Vagina (tissue), 2 donors: ENCODE measurements around the gene NCF4.

Experiments
- CTCF ChIP-seq, 3 experiments: fragments of 450-650 bp in 2 of 3; fragments of 200-600 bp in 1 of 3; sonication (generic) in 1 of 3; IDR thresholded peaks; one replicate each; pipeline ENCODE4 v1.5.1; 2017 to 2019; ENCODE audit warnings: antibody characterized with exemption in 3 of 3, mild to moderate bottlenecking in 2 of 3, moderate library complexity in 2 of 3
- POLR2A ChIP-seq, 2 donors: fragments of 450-650 bp; IDR thresholded peaks; one replicate each; pipeline ENCODE4 v1.6.1; 2017; ENCODE audit warnings: antibody characterized with exemption in 2 of 2, mild to moderate bottlenecking in 2 of 2, moderate library complexity in 2 of 2
- POLR2AphosphoS5 ChIP-seq, 2 donors: sonication (generic); formaldehyde crosslinking; IDR thresholded peaks; one replicate each; pipeline ENCODE4 v1.9.0; 2017; ENCODE audit warnings: antibody characterized with exemption in 2 of 2, mild to moderate bottlenecking in 2 of 2, low read depth in 1 of 2; ENCODE audit not compliant: insufficient read depth in 1 of 2

GRCh38 chr22:36913427-36914389 lies 52.9 kb downstream of the NCF4 start, which contains the start of gene CSF2RB:
- no peak for TF ChIP-seq CTCF (IDR thresholded peaks at IDR 0.05)
- no peak for TF ChIP-seq POLR2AphosphoS5 (IDR thresholded peaks at IDR 0.05; ENCODE audit: insufficient read depth in 1 of 2, low read depth in 1 of 2)
- no peak for TF ChIP-seq POLR2A (IDR thresholded peaks at IDR 0.05)
